SJCRH30 (cell line): ENCODE data around the gene BCO2. TPM values are rescaled to one million over a fixed set of nuclear protein-coding genes. Genes with fewer than 3 reads are reported as not detected.

Experiments
- DNase-seq, 2 experiments: peaks; one replicate each; pipeline ENCODE4 v3.0.0-alpha.2; 2015 to 2020
- H3K27ac ChIP-seq: fragments of 250-450 bp; sonication (Bioruptor Pico); 2 replicates; pipeline ENCODE4 v1.5.1; 2020; ENCODE audit warnings: mild to moderate bottlenecking, moderate library complexity
- H3K27me3 ChIP-seq: fragments of 250-450 bp; sonication (Bioruptor Pico); 2 replicates; pipeline ENCODE4 v1.5.1; 2020; ENCODE audit warnings: mild to moderate bottlenecking, moderate library complexity
- H3K36me3 ChIP-seq: fragments of 250-450 bp; sonication (Bioruptor Pico); 2 replicates; pipeline ENCODE4 v1.5.1; 2020; ENCODE audit warnings: mild to moderate bottlenecking, moderate library complexity
- H3K4me1 ChIP-seq: fragments of 250-450 bp; sonication (Bioruptor Pico); 2 replicates; pipeline ENCODE4 v1.5.1; 2020; ENCODE audit warnings: mild to moderate bottlenecking, moderate library complexity
- H3K4me3 ChIP-seq: fragments of 250-450 bp; sonication (Bioruptor Pico); 2 replicates; pipeline ENCODE4 v1.5.1; 2020; ENCODE audit warnings: mild to moderate bottlenecking, moderate library complexity
- H3K9me3 ChIP-seq: fragments of 250-450 bp; sonication (Bioruptor Pico); replicated peaks from 2 replicates; pipeline ENCODE4 v1.5.1; 2020; ENCODE audit warnings: mild to moderate bottlenecking, moderate library complexity
- total RNA-seq: library from RNA; depleted of rRNA; stranded (reverse); fragments of >200 nt; shearing (Covaris generic); gene quantifications from 2 replicates; pipeline ENCODE4 v1.2.3, GENCODE V29; 2014; rRNA removed

The BCO2 gene, protein sequence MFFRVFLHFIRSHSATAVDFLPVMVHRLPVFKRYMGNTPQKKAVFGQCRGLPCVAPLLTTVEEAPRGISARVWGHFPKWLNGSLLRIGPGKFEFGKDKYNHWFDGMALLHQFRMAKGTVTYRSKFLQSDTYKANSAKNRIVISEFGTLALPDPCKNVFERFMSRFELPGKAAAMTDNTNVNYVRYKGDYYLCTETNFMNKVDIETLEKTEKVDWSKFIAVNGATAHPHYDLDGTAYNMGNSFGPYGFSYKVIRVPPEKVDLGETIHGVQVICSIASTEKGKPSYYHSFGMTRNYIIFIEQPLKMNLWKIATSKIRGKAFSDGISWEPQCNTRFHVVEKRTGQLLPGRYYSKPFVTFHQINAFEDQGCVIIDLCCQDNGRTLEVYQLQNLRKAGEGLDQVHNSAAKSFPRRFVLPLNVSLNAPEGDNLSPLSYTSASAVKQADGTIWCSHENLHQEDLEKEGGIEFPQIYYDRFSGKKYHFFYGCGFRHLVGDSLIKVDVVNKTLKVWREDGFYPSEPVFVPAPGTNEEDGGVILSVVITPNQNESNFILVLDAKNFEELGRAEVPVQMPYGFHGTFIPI
- 0.10 and 0.51 TPM in 2 replicates for total RNA-seq

GRCh38 chr11:112174789-112175598 lies at the start of gene BCO2:
BCO2 (plus strand) TSS chr11:112175512; CDS start chr11:112175602, 90 bp downstream.
- Histone ChIP-seq H3K36me3 (no peaks in the 10 kb centered on the region), H3K9me3 (no peaks in the 10 kb centered on the region), H3K4me1 (no peaks in the 10 kb centered on the region), H3K27me3 (no peaks in the 10 kb centered on the region), H3K4me3 (peak within 1 kb of the TSS; percentile 15; the same call in 1 of the 2 replicates), H3K27ac (no peak within 1 kb of the TSS)
- peak; percentile 66 to 72 for DNase-seq

- Histone ChIP-seq H3K27ac (no peak overlapping the region), H3K9me3 (no peaks in the 10 kb centered on the region), H3K36me3 (no peaks in the 10 kb centered on the region), H3K4me3 (no peak overlapping the region), H3K27me3 (no peaks in the 10 kb centered on the region), H3K4me1 (peaks cover 4% of the 10 kb centered on the region)
- no peak for DNase-seq
Measured at GRCh38 chr11:112127056-112127455, 48.3 kb upstream of the BCO2 start.

GRCh38 chr11:112128483-112129121 lies 46.7 kb upstream of the BCO2 start:
- Histone ChIP-seq H3K36me3 (no peaks in the 10 kb centered on the region), H3K27me3 (no peaks in the 10 kb centered on the region), H3K4me1 (peaks cover 4% of the 10 kb centered on the region), H3K4me3 (no peak overlapping the region), H3K9me3 (no peaks in the 10 kb centered on the region), H3K27ac (0 out of 2 replicates have a peak overlapping the region, but pooled peaks have one; percentile 20)
- peak; percentile 42 to 49 for DNase-seq

GRCh38 chr11:112129656-112130055 lies 45.7 kb upstream of the BCO2 start:
- H3K27ac ChIP-seq: no peak overlapping the region
- H3K27me3 ChIP-seq: no peaks in the 10 kb centered on the region
- H3K4me1 ChIP-seq: peaks cover 4% of the 10 kb centered on the region
- no peaks in the 10 kb centered on the region for H3K36me3 ChIP-seq
- H3K9me3 ChIP-seq: no peaks in the 10 kb centered on the region
- no peak for DNase-seq
- no peak overlapping the region for H3K4me3 ChIP-seq

DNA sequence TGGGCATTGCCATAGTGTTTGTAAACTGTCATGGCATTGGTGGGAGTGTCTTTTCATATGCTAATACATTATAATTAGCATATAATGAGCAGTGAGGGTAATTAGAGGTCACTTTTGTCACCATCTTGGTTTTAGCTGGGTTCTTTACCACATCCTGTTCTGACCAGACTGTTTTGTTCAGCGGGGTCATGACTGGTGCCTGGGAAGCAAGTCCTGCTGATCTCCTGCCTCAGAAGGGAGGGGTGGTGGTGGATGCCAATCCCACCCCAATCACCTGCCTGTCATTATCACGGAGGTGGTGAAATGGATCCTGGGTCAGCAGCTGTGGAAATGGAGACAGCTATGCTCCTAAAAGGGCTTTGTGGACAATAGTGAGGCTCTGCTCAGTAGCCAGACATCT lies 42.6 kb upstream of the BCO2 start:
- peak; percentile 10 to 14 for DNase-seq
- H3K27ac ChIP-seq: no peak overlapping the region
- no peaks in the 10 kb centered on the region for H3K9me3 ChIP-seq
- H3K27me3 ChIP-seq: no peaks in the 10 kb centered on the region
- no peak overlapping the region for H3K4me3 ChIP-seq
- H3K36me3 ChIP-seq: no peaks in the 10 kb centered on the region
- H3K4me1 ChIP-seq: peaks cover 4% of the 10 kb centered on the region

- Histone ChIP-seq H3K27ac (no peak overlapping the region), H3K36me3 (no peaks in the 10 kb centered on the region), H3K4me1 (no peaks in the 10 kb centered on the region), H3K9me3 (no peaks in the 10 kb centered on the region), H3K27me3 (no peaks in the 10 kb centered on the region), H3K4me3 (no peak overlapping the region)
- DNase-seq: no peak
Measured at GRCh38 chr11:112134473-112134872, 40.8 kb upstream of the BCO2 start.

GRCh38 chr11:112143597-112143996 lies 31.7 kb upstream of the BCO2 start:
- no peak for DNase-seq
- Histone ChIP-seq H3K36me3 (no peaks in the 10 kb centered on the region), H3K27me3 (no peaks in the 10 kb centered on the region), H3K9me3 (no peaks in the 10 kb centered on the region; the same call in 1 of the 2 replicates), H3K4me1 (no peaks in the 10 kb centered on the region), H3K4me3 (no peak overlapping the region), H3K27ac (no peak overlapping the region)

DNA sequence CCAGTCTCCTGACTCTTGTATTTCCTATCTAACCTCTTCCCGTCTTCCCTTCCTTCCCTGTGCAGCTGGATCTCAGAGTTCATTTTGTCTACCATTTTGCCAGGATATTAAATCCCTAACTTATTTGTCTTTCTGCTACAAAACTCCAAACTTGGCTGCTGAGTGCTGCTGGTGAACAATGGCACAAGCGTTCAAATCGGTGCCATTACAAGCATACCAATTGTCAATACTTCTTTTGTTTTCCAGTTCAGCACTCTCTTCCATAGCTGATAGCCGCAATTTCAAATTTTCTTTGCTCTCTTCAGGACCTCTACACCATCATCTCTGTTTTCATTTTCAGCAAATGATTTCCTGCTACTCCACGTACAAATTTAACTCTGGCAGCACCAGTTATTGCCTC lies 24.8 kb upstream of the BCO2 start:
- Histone ChIP-seq H3K27me3 (no peaks in the 10 kb centered on the region), H3K27ac (no peak overlapping the region), H3K4me1 (no peaks in the 10 kb centered on the region), H3K36me3 (no peaks in the 10 kb centered on the region), H3K4me3 (no peak overlapping the region), H3K9me3 (no peaks in the 10 kb centered on the region)
- DNase-seq: no peak

- Histone ChIP-seq H3K9me3 (no peaks in the 10 kb centered on the region), H3K27ac (no peak overlapping the region), H3K27me3 (no peaks in the 10 kb centered on the region), H3K4me1 (peaks cover 4% of the 10 kb centered on the region; the same call in 1 of the 2 replicates), H3K4me3 (no peak overlapping the region), H3K36me3 (no peaks in the 10 kb centered on the region)
- no peak for DNase-seq
Measured at GRCh38 chr11:112156153-112156955, 19.0 kb upstream of the BCO2 start.

DNA sequence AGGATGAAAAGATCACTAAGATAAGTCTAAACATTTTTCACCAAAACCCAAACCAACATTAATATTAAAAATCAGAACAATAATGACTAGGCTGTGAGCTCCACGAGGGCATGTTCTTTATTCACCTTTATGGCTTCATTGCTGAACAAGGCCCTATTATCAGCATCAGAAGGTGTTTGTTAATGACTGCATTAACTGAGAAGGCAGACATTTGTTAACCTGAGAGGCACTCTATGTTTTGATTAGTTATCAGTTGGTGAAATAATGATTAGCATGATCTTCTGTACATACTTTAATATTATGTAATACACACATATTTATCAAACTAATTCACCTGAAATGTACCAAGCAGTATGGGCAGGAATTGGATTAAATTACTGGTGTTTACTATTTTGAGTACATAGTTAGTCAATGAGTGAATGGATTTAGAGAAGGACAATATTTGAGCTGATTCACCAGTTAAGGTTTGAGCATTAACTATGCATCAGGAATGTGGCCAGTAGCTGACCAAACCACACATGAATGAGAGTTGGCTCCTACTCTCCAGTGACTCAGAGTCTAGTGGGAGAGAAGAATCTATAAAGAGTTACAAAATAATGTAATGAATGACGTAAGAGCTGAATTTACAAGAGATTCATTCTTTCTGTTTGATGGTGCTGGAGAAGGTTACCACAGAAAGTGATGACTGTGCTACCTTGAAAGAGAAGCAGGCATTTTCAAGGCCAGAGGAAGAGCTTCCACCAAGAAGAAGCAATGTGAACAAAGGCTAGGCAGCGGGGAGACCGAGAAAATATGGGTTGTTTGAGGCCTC lies 18.2 kb upstream of the BCO2 start:
- peak; percentile 33 to 49 for DNase-seq
- H3K4me1 ChIP-seq: peaks cover 4% of the 10 kb centered on the region; the same call in 1 of the 2 replicates
- H3K9me3 ChIP-seq: no peaks in the 10 kb centered on the region
- no peaks in the 10 kb centered on the region for H3K27me3 ChIP-seq
- no peaks in the 10 kb centered on the region for H3K36me3 ChIP-seq
- H3K4me3 ChIP-seq: no peak overlapping the region
- no peak overlapping the region for H3K27ac ChIP-seq

GRCh38 chr11:112159098-112160065 lies 15.9 kb upstream of the BCO2 start:
- Histone ChIP-seq H3K4me3 (no peak overlapping the region), H3K9me3 (no peaks in the 10 kb centered on the region), H3K36me3 (no peaks in the 10 kb centered on the region), H3K4me1 (peaks cover 4% of the 10 kb centered on the region; the same call in 1 of the 2 replicates), H3K27ac (no peak overlapping the region), H3K27me3 (no peaks in the 10 kb centered on the region)
- no peak for DNase-seq

DNA sequence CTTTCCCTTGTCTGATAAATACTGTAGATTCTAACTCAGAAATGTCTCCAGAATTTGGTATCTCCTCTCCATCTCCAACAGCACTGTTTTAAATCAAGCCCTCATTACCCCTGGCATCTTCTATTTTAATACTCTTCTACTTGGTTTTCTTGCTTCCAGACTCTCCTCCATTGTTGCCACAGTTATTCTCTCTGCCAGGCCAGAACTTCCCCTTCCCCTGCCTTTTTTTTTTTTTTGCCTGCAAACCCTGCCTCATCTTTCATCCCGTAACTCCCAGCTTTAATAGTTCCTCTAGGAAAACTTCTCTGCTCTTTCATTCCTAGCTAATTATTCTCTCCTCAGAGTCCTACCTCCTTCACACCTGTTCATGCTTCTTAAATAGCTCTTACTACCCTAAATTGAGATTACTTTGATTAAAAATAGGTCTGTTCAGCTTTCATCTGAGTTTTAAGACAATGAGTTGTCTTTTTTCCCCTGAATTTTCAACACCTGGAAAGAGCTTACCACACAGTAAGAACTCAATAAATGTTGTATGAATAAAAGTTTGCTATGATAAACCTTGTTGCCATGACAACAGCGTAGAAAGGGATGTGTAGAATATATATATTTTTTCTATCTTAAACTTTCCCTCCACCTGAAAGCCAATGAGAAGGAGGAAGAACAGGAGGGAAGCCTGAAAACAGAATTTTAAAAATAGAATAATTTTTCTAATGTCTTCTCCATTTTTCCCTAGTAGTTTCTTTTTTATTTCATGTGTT lies 15.0 kb upstream of the BCO2 start:
- Histone ChIP-seq H3K9me3 (no peaks in the 10 kb centered on the region), H3K27me3 (no peaks in the 10 kb centered on the region), H3K4me3 (no peak overlapping the region), H3K4me1 (peaks cover 4% of the 10 kb centered on the region; the same call in 1 of the 2 replicates), H3K36me3 (no peaks in the 10 kb centered on the region), H3K27ac (no peak overlapping the region)
- DNase-seq: no peak
